GM18526 (cell line): ENCODE data around the gene CARM1.

Source experiments
- POLR2A ChIP-seq: IDR thresholded peaks from 3 replicates; pipeline ENCODE4 v1.6.1; 2011; ENCODE audit not compliant: insufficient read length; ENCODE audit errors: extremely low read depth

Gene CARM1

GRCh38 chr19:10870955-10871603 is at the start of gene CARM1:
CARM1 (plus strand) TSS chr19:10871553; CDS start chr19:10871703, 150 bp downstream.
- TF ChIP-seq POLR2A = no peak

- TF ChIP-seq POLR2A = no peak
Observed at GRCh38 chr19:10823690-10824089, 47.7 kb upstream of the CARM1 start.

DNA sequence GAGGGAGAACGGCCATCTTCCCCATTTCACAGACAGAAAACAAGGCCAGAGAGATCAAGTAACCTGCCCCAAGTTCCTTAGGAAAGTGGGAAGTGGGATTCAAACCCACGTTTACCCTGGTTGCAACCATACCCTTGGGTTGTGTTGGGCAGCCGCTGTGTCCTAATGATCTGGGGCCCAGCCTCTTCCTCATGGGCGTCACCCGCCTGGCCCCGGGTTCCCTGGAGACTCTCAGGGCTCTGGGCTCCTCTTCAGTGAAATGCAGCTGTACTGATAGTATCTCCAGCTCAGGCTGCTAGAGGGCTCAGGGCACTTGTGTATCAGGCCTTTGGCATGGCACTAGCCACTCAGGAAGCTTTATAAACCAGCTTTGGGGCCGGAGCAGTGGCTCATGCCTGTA is 45.1 kb upstream of the CARM1 start:
- no peak for TF ChIP-seq POLR2A

DNA sequence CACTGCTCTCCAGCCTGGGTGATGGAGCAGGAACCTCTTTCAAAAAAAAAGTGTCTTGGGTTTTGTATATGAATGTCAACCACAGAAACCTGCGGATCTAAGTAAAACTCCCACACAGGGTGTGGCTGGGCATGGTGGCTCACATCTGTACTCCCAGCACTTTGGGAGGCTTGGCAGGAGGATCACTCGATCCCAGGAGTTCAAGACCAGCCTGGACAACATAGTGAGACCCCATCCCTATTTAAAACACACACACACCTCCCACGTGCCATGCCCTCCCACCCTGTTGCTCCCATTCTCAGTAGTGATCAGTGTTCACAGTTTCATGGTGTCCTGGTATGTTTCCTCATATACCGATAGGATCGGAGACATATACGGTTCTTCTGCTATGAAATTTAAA is 44.5 kb upstream of the CARM1 start:
- no peak for TF ChIP-seq POLR2A

DNA sequence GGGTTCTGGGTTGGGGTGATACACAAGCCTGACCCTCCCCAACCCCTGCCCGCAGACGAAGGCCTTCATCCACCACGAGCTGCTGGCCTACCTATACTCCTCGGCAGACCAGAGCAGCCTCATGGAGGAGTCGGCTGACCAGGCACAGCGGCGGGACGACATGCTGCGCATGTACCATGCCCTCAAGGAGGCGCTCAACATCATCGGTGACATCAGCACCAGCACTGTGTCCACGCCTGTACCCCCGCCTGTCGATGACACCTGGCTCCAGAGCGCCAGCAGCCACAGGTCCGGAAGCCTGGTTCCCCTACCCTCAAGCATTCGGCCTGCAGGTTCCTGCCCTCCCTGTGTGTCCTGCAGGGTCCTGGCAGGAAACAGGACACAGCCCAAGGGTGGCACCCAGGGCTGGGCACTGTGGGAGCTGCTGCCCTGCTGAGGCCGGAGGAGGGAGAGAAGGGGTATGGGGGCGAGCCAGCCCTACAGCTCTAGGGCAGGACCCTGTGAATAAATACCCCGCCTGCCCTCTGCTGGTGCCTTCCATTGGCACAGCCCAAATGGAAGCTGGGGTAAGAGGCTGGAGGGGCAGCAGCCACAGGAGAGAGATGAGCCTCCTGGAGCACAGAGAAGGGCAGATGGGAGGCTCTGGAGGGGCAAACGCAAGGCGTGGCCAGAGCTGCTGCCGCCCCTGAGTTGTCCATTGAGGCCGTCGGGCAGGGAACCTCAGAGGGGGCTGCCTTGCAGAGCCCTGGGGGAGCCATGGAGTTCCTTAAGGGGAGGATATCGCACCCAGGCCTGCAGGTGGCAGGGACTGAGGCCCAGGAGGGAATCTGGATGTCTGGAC is 42.2 kb upstream of the CARM1 start:
- no peak for TF ChIP-seq POLR2A

DNA sequence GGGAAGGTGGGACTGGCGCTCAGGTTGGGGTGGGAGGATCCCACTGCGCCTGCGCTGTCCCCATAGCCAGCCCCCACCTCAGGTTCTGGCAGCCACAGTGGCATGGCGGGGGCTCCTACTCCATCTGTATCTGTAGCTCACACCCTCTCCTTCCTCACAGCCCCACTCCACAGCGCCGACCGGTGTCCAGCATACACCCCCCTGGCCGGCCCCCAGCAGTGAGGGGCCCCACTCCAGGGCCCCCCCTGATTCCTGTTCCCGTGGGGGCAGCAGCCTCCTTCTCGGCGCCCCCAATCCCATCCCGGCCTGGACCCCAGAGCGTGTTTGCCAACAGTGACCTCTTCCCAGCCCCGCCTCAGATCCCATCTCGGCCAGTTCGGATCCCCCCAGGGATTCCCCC is 41.4 kb upstream of the CARM1 start:
- no peak for TF ChIP-seq POLR2A

DNA sequence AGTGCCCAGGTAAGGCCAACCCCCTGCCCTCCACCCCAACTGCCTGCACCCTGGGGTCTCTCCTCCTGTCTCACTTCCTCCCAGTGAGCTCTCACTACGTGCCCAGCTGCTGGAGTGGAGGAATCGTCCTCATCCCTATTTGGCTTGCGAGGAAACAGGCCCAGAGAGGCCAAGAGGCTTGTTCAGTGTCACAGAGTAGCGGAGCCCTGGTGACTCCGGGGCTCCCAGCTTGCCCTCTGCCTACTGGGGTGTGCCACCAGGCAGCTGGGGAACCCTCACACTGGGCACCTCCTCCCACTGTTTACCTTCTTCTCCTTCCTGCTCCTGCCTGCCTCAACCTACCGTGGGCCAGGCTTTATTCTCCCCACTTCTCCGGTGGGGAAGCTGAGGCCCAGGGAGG is 41.0 kb upstream of the CARM1 start:
- TF ChIP-seq POLR2A = no peak

DNA sequence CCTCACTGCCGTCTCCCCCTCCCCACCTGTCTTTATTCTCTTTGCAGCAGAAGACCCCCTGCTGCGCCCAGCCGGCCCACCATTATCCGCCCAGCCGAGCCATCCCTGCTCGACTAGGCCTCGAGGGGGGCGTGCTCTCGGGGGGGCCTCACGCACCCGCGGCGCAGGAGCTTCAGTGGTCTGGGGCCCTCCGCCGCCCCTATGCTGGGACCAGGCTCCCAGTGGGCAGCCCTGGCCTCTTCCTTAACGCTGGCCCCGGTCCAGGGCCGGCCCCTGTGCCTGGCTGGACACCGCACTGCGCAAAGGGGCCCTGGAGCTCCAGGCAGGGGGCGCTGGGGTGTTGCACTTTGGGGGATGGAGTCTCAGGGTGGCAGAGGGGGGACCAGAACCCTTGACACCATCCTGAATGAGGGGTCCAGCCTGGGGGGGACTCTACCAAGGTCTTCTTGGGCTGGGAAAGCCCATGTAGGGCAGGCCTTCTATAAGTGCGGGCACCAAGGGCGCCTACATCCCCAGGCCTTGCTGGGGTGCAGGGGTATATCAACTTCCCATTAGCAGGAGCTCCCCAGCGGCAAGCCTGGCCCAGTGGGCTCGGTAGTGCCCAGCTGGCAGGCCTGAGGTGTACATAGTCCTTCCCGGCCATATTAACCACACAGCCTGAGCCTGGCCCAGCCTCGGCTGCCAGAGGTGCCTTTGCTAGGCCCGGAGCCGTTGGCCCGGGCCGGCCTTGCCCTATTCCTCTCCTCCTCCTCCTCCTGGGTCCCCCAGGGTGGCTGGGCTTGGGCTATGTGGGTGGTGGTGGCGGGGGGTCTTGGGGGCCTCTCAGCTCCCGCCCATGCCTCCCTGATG is 40.2 kb upstream of the CARM1 start:
- TF ChIP-seq POLR2A = no peak

GRCh38 chr19:10831987-10832938 is 39.1 kb upstream of the CARM1 start:
- TF ChIP-seq POLR2A = no peak

- TF ChIP-seq POLR2A = no peak
Observed at GRCh38 chr19:10832939-10833296, 38.4 kb upstream of the CARM1 start.

GRCh38 chr19:10835089-10835753 is 36.1 kb upstream of the CARM1 start:
- TF ChIP-seq POLR2A = no peak

- TF ChIP-seq POLR2A = peak; percentile 46
Observed at GRCh38 chr19:10835754-10836478, 35.4 kb upstream of the CARM1 start, which contains the start of gene TMED1. TMED1 (minus strand) TSS chr19:10836212; CDS start chr19:10836191, 21 bp downstream.
